ENCODE data around the gene ZSWIM5. TPM values are rescaled to one million over a fixed set of nuclear protein-coding genes. Genes with fewer than 3 reads are reported as not detected.

The ZSWIM5 gene
- total RNA-seq, 5 donors from 2014 or later (not counting 1 experiment from before 2014, with no cell fraction given): 1.6 to 4.0 (median 2.0) TPM

DNA sequence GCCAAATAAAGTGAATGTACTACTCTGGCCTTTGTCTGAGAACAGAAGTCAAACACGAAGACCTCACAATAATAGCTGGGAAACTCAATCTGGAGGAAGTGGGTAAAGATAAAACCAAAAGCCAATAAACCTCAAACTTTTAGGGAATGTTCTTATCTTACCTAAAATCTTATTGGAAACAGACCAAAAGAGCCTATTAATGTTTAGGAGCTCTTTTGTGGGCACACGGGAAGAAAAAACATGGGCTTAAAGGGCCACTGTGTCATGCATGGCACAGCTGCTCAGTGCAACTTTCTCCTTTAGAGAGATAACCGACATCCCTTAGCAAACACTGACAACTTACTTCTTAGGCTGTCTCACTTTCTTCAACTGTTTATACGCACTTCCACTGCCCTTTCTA, 236.1 kb downstream of the ZSWIM5 start:
- Histone ChIP-seq H3K4me1 (ENCODE audit: control insufficient read depth in 1 of 2, extremely low read depth in 1 of 2, insufficient read depth in 2 of 2, low read length in 2 of 2) (no peaks in the 10 kb centered on the region), H3K27ac (ENCODE audit: low read length) (no peak overlapping the region), H3K9me3 (no peaks in the 10 kb centered on the region), H3K4me3 (ENCODE audit: control insufficient read depth in 1 of 2, extremely low read depth in 1 of 2, low read length in 1 of 2) (no peak overlapping the region), H3K36me3 (ENCODE audit: control insufficient read depth in 2 of 2, extremely low read depth in 1 of 2, insufficient read depth in 1 of 2, low read length in 1 of 2) (peaks cover 6 to 16% of the 10 kb centered on the region in 2 donors), H3K27me3 (replicated peaks in 1 of 2; ENCODE audit: control insufficient read depth in 2 of 2, extremely low read depth in 1 of 2, insufficient read depth in 2 of 2, low read length in 1 of 2) (no peaks in the 10 kb centered on the region)
- Mint-ChIP-seq H3K27ac (no peak overlapping the region), H3K27me3 (no peaks in the 10 kb centered on the region), H3K36me3 (peaks cover 16% of the 10 kb centered on the region), H3K9me3 (no peaks in the 10 kb centered on the region), H3K4me3 (no peak overlapping the region), H3K4me1 (peaks cover 2 to 15% (median 8%) of the 10 kb centered on the region in 3 donors)
- ChIA-PET POLR2A (no interaction called here), CTCF (no interaction called here)
- WGBS (ENCODE audit: insufficient coverage): no CpG with 5 or more reads among the region's 4 CpGs
- DNase-seq (no peak), ATAC-seq (replicated peaks in 1 of 4) (no peak)

Other genes with a start within 250 kb of the ZSWIM5 start
- gene EIF2B3, start 220.0 kb downstream of the ZSWIM5 start, total RNA-seq: 10 to 100 TPM; 14.6 to 18.3 (median 15.5) TPM
- 10 to 100 TPM; 41.5 to 59.8 (median 55.4) TPM for gene HECTD3, start 195.3 kb downstream of the ZSWIM5 start, total RNA-seq
- 10 to 100 TPM; 52.0 to 58.6 (median 57.3) TPM for gene UROD, start 194.4 kb downstream of the ZSWIM5 start, total RNA-seq
- gene HPDL, start 120.3 kb upstream of the ZSWIM5 start, total RNA-seq: 1 to 10 TPM in 3 of 5 donors, under 1 TPM in 2; 0.21 to 2.0 (median 1.4) TPM
- 10 to 100 TPM; 16.8 to 50.0 (median 19.8) TPM for gene TOE1, start 133.6 kb upstream of the ZSWIM5 start, total RNA-seq
- 10 to 100 TPM; 60.2 to 71.0 (median 68.4) TPM for gene MUTYH, start 133.8 kb upstream of the ZSWIM5 start, total RNA-seq

Measured in T-cell (primary cell).